Measurements from ENCODE around the gene SLC11A1.

DNA sequence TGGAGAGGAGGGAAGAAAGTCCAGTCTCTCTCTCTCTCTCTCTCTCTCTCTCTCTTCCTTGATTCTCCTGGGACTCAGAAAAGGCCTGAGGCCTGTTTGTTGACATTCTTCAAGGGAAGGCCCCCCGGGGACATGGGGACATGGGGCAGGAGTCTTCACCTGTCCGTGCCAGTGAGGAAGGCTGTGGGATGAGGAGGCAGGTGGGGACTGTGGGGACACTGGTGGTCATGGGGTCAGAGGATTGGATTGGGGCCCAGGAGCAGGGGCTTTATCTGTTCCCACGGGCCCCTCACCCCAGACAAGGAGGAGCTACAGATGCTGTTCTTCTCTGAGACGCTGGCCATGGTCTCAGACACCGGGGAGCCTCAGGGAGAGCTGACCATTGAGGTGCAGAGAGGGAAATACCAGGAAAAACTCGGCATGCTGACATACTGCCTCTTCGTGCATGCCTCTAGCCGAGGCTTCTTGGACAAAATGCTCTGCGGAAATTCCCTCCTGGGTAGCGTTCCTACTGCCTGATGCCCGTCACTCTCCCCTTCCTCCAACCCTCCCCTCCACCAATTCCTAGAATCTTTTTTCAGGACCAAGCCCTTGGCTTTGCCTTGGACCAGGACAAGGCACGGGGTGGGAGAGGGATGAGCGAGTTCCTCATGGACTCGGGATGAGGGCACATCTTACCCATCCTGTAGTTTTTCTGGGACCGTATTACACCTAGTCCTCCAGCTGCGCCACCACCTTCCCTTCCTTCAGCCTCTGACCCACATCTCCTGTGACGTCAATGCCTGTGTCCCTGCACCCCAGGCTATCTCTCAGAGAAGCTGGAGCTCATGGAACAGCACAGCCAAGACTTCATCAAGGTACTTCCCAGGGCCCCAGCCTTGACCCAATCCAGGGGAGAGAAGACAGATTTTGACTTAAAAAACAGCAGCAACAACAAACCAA is 24.6 kb upstream of the SLC11A1 start:
- TF ChIP-seq POU2F2 (IDR thresholded peaks at IDR 0.05; ENCODE audit: low read depth, low read length) (no peak), POLR2AphosphoS5 (IDR thresholded peaks at IDR 0.05; ENCODE audit: low read depth, low read length) (no peak), SPI1 (IDR thresholded peaks at IDR 0.05; ENCODE audit: low read depth, low read length) (no peak), POLR2A (IDR thresholded peaks at IDR 0.05; ENCODE audit: low read depth, low read length) (no peak), TAF1 (IDR thresholded peaks at IDR 0.05; ENCODE audit: low read depth, low read length) (no peak)

Data from GM12891 (cell line).